Subcutaneous abdominal adipose tissue (tissue), 5 donors: ENCODE results near the gene SNAPC2.

Experiments
- H3K27ac ChIP-seq: one replicate; pipeline ENCODE4 v1.7.0; 2013; ENCODE audit warnings: low read depth, mild to moderate bottlenecking, inconsistent platforms, low read length, moderate library complexity
- H3K27me3 ChIP-seq, 5 donors: one replicate each; pipeline ENCODE4 v1.7.0; 2013; ENCODE audit warnings: low read length in 5 of 5, inconsistent platforms in 1 of 5; ENCODE audit not compliant: control insufficient read depth in 5 of 5, insufficient read depth in 4 of 5
- H3K36me3 ChIP-seq, 5 donors: one replicate each; pipeline ENCODE4 v1.7.0; 2013; ENCODE audit warnings: low read length in 5 of 5; ENCODE audit not compliant: control insufficient read depth in 5 of 5, insufficient read depth in 5 of 5
- H3K4me1 ChIP-seq, 5 donors: one replicate each; pipeline ENCODE4 v1.7.0; 2013; ENCODE audit warnings: low read length in 5 of 5, mild to moderate bottlenecking in 3 of 5, moderate library complexity in 1 of 5; ENCODE audit not compliant: control insufficient read depth in 5 of 5, insufficient read depth in 5 of 5
- H3K4me3 ChIP-seq, 5 donors: one replicate each; pipeline ENCODE4 v1.7.0; 2013; ENCODE audit warnings: low read length in 5 of 5, low read depth in 1 of 5
- H3K9ac ChIP-seq, 5 donors: one replicate each; pipeline ENCODE4 v1.7.0; 2013; ENCODE audit warnings: low read length in 5 of 5, mild to moderate bottlenecking in 4 of 5, moderate library complexity in 3 of 5
- H3K9me3 ChIP-seq, 5 donors: one replicate each; pipeline ENCODE4 v1.7.0; 2013; ENCODE audit warnings: low read length in 5 of 5; ENCODE audit not compliant: control insufficient read depth in 5 of 5
- donor health status: healthy.
- donor health status: healthy.
- donor health status: healthy.
- donor health status: healthy.
- donor health status: healthy.

SNAPC2 gene

GRCh38 chr19:7877249-7877836 lies 42.8 kb upstream of the SNAPC2 start:
- H3K4me1 ChIP-seq = peaks cover 0 to 9% (median 6%) of the 10 kb centered on the region in 5 donors
- peaks cover 22 to 30% (median 25%) of the 10 kb centered on the region in 5 donors for H3K27me3 ChIP-seq
- no peak overlapping the region for H3K9ac ChIP-seq
- no peak overlapping the region for H3K27ac ChIP-seq
- H3K9me3 ChIP-seq = no peaks in the 10 kb centered on the region
- H3K4me3 ChIP-seq = no peak overlapping the region
- H3K36me3 ChIP-seq = no peaks in the 10 kb centered on the region

GRCh38 chr19:7879111-7879807 lies 40.9 kb upstream of the SNAPC2 start:
- peaks cover 8 to 13% (median 11%) of the 10 kb centered on the region in 5 donors for H3K27me3 ChIP-seq
- no peak overlapping the region for H3K4me3 ChIP-seq
- H3K9me3 ChIP-seq = no peaks in the 10 kb centered on the region
- no peak overlapping the region for H3K27ac ChIP-seq
- H3K4me1 ChIP-seq = peaks cover 0 to 6% (median 3%) of the 10 kb centered on the region in 5 donors
- no peaks in the 10 kb centered on the region for H3K36me3 ChIP-seq
- no peak overlapping the region for H3K9ac ChIP-seq

GRCh38 chr19:7879836-7880235 lies 40.3 kb upstream of the SNAPC2 start:
- H3K36me3 ChIP-seq = no peaks in the 10 kb centered on the region
- H3K27me3 ChIP-seq = peaks cover 2 to 9% (median 6%) of the 10 kb centered on the region in 5 donors
- no peak overlapping the region for H3K4me3 ChIP-seq
- no peak overlapping the region for H3K27ac ChIP-seq
- no peak overlapping the region for H3K9ac ChIP-seq
- H3K9me3 ChIP-seq = no peaks in the 10 kb centered on the region
- H3K4me1 ChIP-seq = peaks cover 0 to under 1% (median 0%) of the 10 kb centered on the region in 5 donors

GRCh38 chr19:7881910-7882309 lies 38.2 kb upstream of the SNAPC2 start:
- peaks cover 0 to 4% (median 0%) of the 10 kb centered on the region in 5 donors for H3K27me3 ChIP-seq
- no peak overlapping the region for H3K9ac ChIP-seq
- H3K4me1 ChIP-seq = no peaks in the 10 kb centered on the region
- H3K27ac ChIP-seq = no peak overlapping the region
- no peak overlapping the region for H3K4me3 ChIP-seq
- H3K9me3 ChIP-seq = no peaks in the 10 kb centered on the region
- no peaks in the 10 kb centered on the region for H3K36me3 ChIP-seq

- Histone ChIP-seq H3K4me1 (peaks cover 0 to 2% (median under 1%) of the 10 kb centered on the region in 5 donors), H3K9me3 (no peaks in the 10 kb centered on the region)
These were observed 37.0 kb upstream of the SNAPC2 start for GRCh38 chr19:7883105-7883504.

GRCh38 chr19:7883796-7884570 lies 36.2 kb upstream of the SNAPC2 start:
- Histone ChIP-seq H3K9me3 (no peaks in the 10 kb centered on the region), H3K27ac (no peak overlapping the region), H3K4me3 (no peak overlapping the region), H3K4me1 (peaks cover 0 to 10% (median 5%) of the 10 kb centered on the region in 5 donors), H3K36me3 (no peaks in the 10 kb centered on the region), H3K9ac (no peak overlapping the region), H3K27me3 (peaks cover 0 to 14% (median 12%) of the 10 kb centered on the region in 5 donors)

More at GRCh38 chr19:7883105-7883504, 37.0 kb upstream of the SNAPC2 start:
- Histone ChIP-seq H3K27me3 (peaks cover 0 to 9% (median 5%) of the 10 kb centered on the region in 5 donors), H3K27ac (no peak overlapping the region), H3K9ac (no peak overlapping the region), H3K36me3 (no peaks in the 10 kb centered on the region), H3K4me3 (no peak overlapping the region)

- H3K4me3 ChIP-seq = no peak overlapping the region
- H3K27ac ChIP-seq = no peak overlapping the region
- H3K9me3 ChIP-seq = no peaks in the 10 kb centered on the region
- H3K27me3 ChIP-seq = peaks cover 0 to 14% (median 10%) of the 10 kb centered on the region in 5 donors
- peaks cover 0 to 11% (median 5%) of the 10 kb centered on the region in 5 donors for H3K4me1 ChIP-seq
- no peaks in the 10 kb centered on the region for H3K36me3 ChIP-seq
- no peak overlapping the region for H3K9ac ChIP-seq
These were observed 34.3 kb upstream of the SNAPC2 start for GRCh38 chr19:7885818-7886217.

- Histone ChIP-seq H3K27ac (no peak overlapping the region), H3K36me3 (no peaks in the 10 kb centered on the region), H3K4me1 (peaks cover 0 to 11% (median 5%) of the 10 kb centered on the region in 5 donors), H3K9ac (no peak overlapping the region), H3K27me3 (peaks cover 0 to 18% (median 10%) of the 10 kb centered on the region in 5 donors), H3K9me3 (no peaks in the 10 kb centered on the region), H3K4me3 (no peak overlapping the region)
These were observed 32.6 kb upstream of the SNAPC2 start for GRCh38 chr19:7887408-7888144.

- H3K36me3 ChIP-seq = no peaks in the 10 kb centered on the region
- H3K27ac ChIP-seq = no peak within 1 kb of the TSS
- H3K9ac ChIP-seq = peak within 1 kb of the TSS in 2 of 5 donors; percentile 36 to 43
- H3K9me3 ChIP-seq = no peaks in the 10 kb centered on the region
- peaks cover 0 to 11% (median 5%) of the 10 kb centered on the region in 5 donors for H3K4me1 ChIP-seq
- peak within 1 kb of the TSS in 4 of 5 donors; percentile 40 to 51 (median 45) for H3K4me3 ChIP-seq
- peaks cover 0 to 20% (median 10%) of the 10 kb centered on the region in 5 donors for H3K27me3 ChIP-seq
These were observed 31.9 kb upstream of the SNAPC2 start, which contains the start of gene LRRC8E for GRCh38 chr19:7888145-7888825. Gene LRRC8E, plus strand, starts transcription at chr19:7888510. Its CDS starts 7,094 bp downstream, at chr19:7895604.
